Spleen (tissue), 11 donors: ENCODE measurements around the gene PGS1. TPM values are rescaled to one million over a fixed set of nuclear protein-coding genes. Genes with fewer than 3 reads are reported as not detected.

Experiments used
- DNase-seq: peaks from one replicate; pipeline ENCODE4 v3.0.0-alpha.2; 2020
- H3K27ac ChIP-seq, 8 donors: fragments of 200-600 bp; sonication (generic) in 7 of 8; 1 replicate in 4 of 8; 2 replicates in 4 of 8; pipeline versions ENCODE4 v1.5.0 to v1.8.0; 2016 to 2021; ENCODE audit warnings: inconsistent platforms in 4 of 8, mild to moderate bottlenecking in 4 of 8, moderate library complexity in 1 of 8
- H3K27me3 ChIP-seq, 7 donors: fragments of 200-600 bp; sonication (generic) in 6 of 7; replicated peaks in 1 of 7; 1 replicate in 4 of 7; 2 replicates in 3 of 7; pipeline versions ENCODE4 v1.5.0 to v1.8.0; 2016 to 2021; ENCODE audit warnings: inconsistent platforms in 3 of 7, mild to moderate bottlenecking in 1 of 7
- H3K36me3 ChIP-seq, 6 donors: fragments of 200-600 bp; sonication (generic) in 5 of 6; 1 replicate in 4 of 6; 2 replicates in 2 of 6; pipeline versions ENCODE4 v1.5.0 to v1.8.0; 2016 to 2021; ENCODE audit warnings: inconsistent platforms in 2 of 6
- H3K4me1 ChIP-seq, 6 donors: fragments of 200-600 bp; sonication (generic) in 5 of 6; 1 replicate in 3 of 6; 2 replicates in 3 of 6; pipeline versions ENCODE4 v1.5.0 to v1.8.0; 2016 to 2021; ENCODE audit warnings: inconsistent platforms in 3 of 6
- H3K4me3 ChIP-seq, 8 donors: fragments of 200-600 bp; sonication (generic) in 7 of 8; 1 replicate in 4 of 8; 2 replicates in 4 of 8; pipeline versions ENCODE4 v1.5.0 to v1.8.0; 2016 to 2021; ENCODE audit warnings: inconsistent platforms in 4 of 8, mild to moderate bottlenecking in 4 of 8, moderate library complexity in 2 of 8
- H3K9me3 ChIP-seq, 8 donors: fragments of 200-600 bp; sonication (generic) in 7 of 8; 1 replicate in 4 of 8; 2 replicates in 4 of 8; pipeline versions ENCODE4 v1.5.0 to v1.8.0; 2016 to 2021; ENCODE audit warnings: inconsistent platforms in 4 of 8
- CTCF ChIP-seq, 11 experiments: fragments of 200-600 bp in 7 of 11; fragments of 450-650 bp in 4 of 11; sonication (generic) in 4 of 11; IDR thresholded peaks in 8 of 11; conservative IDR thresholded peaks in 3 of 11; 1 replicate in 7 of 11; 2 replicates in 4 of 11; pipeline versions ENCODE4 v1.4.0 to v1.8.0; 2016 to 2021; ENCODE audit warnings: antibody characterized with exemption in 11 of 11, inconsistent platforms in 4 of 11, mild to moderate bottlenecking in 1 of 11
- POLR2A ChIP-seq, 3 donors: fragments of 450-650 bp; IDR thresholded peaks; one replicate each; pipeline ENCODE4 v1.5.1; 2017; ENCODE audit warnings: antibody characterized with exemption in 3 of 3, mild to moderate bottlenecking in 1 of 3
- POLR2AphosphoS5 ChIP-seq, 3 donors: sonication (generic); formaldehyde crosslinking; IDR thresholded peaks; one replicate each; pipeline ENCODE4 v1.5.1; 2017; ENCODE audit warnings: antibody characterized with exemption in 3 of 3
- WGBS, 5 donors: extraction: QIAGEN DNeasy Blood & Tissue Kit in 3 of 5; methylation state at CpG; one replicate each; pipeline versions ENCODE4 v1.1.5 to v1.1.7; 2013 to 2018; 5-methylcytosine and 5-hydroxymethylcytosine counted together
- intact Hi-C: fragments of 100-400 bp; cut with DNase I; formaldehyde crosslinking; loops from one replicate; pipeline ENCODE4 v1.15.0; 2023; ENCODE audit warnings: low total_unique reads
- polyA plus RNA-seq, 3 donors: library from polyadenylated mRNA; stranded (reverse); fragments of 200-250 nt; gene quantifications; one replicate each; pipeline ENCODE4 v1.2.1, GENCODE V29; 2013
- total RNA-seq, 7 donors: library from RNA; depleted of rRNA in 3 of 7; stranded (reverse); fragments of >200 nt in 3 of 7; fragmentation: NEBNext Ultra II Directional in 4 of 7; extraction: Animal tissue kit (Norgen Biotek cat#: 25700) in 4 of 7; gene quantifications; one replicate each; pipeline versions ENCODE4 v1.1.0 to v1.2.1, GENCODE V29; 2016 to 2021
- donor health status: healthy with polysubstance abuse.
- donor health status: DM: no; HTN: no; CAD: no; lungs with moderate emphysema.
- donor health status: DM: no; HTN: no; CAD: no.
- donor health status: Bipolar disorder and iron deficiency.
- donor health status: healthy.
- donor health status: DM: no; HTN: no; CAD: no.
- donor health status: DM: yes; HTN: yes; CAD: no.

PGS1 gene
- total and polyA plus RNA-seq, 10 donors = 20.0 to 217 (median 109) TPM

- DNase-seq = no peak
- intact Hi-C loops = loop anchor here (5.0 kb wide), 2 partner anchors 54 to 124 kb away; partner anchors contain the start of gene SOCS3
- 33 to 56% (median 38%) methylated on average over 15 to 17 of the region's 17 CpGs for WGBS, 5 donors
- peak overlapping the region; percentile 82 to 97 (median 91) for H3K27ac ChIP-seq
- peaks cover 2 to 88% (median 26%) of the 10 kb centered on the region in 6 donors for H3K36me3 ChIP-seq
- H3K9me3 ChIP-seq = no peaks in the 10 kb centered on the region
- TF ChIP-seq CTCF (IDR thresholded peaks at IDR 0.05 in 8 of 11, conservative IDR thresholded peaks at IDR 0.05 in 3 of 11) (no peak), POLR2AphosphoS5 (IDR thresholded peaks at IDR 0.05) (peak; percentile 47 to 62 (median 58)), POLR2A (IDR thresholded peaks at IDR 0.05) (no peak)
- H3K4me3 ChIP-seq = peak overlapping the region in 3 of 8 donors; percentile 20 to 56 (median 33)
- peaks cover 57 to 100% (median 87%) of the 10 kb centered on the region in 6 donors for H3K4me1 ChIP-seq
- no peaks in the 10 kb centered on the region for H3K27me3 ChIP-seq
These were observed 37.6 kb downstream of the PGS1 start for GRCh38 chr17:78415821-78416711.

- peaks cover 2 to 91% (median 33%) of the 10 kb centered on the region in 6 donors for H3K36me3 ChIP-seq
- intact Hi-C loops = loop anchor here (5.0 kb wide), 2 partner anchors 55 to 125 kb away; partner anchors contain the start of gene SOCS3
- no peaks in the 10 kb centered on the region for H3K9me3 ChIP-seq
- peak overlapping the region in 3 of 8 donors; percentile 20 to 56 (median 33) for H3K4me3 ChIP-seq
- H3K27me3 ChIP-seq = no peaks in the 10 kb centered on the region
- DNase-seq = no peak
- H3K27ac ChIP-seq = peak overlapping the region; percentile 82 to 97 (median 91)
- WGBS, 5 donors = 46 to 57% (median 52%) methylated on average over 13 to 15 of the region's 15 CpGs
- TF ChIP-seq POLR2A (IDR thresholded peaks at IDR 0.05) (peak in 1 of 3 donors; percentile 14), CTCF (IDR thresholded peaks at IDR 0.05 in 8 of 11, conservative IDR thresholded peaks at IDR 0.05 in 3 of 11) (no peak), POLR2AphosphoS5 (IDR thresholded peaks at IDR 0.05) (peak; percentile 40 to 89 (median 83))
- H3K4me1 ChIP-seq = peaks cover 57 to 100% (median 87%) of the 10 kb centered on the region in 6 donors
These were observed 38.5 kb downstream of the PGS1 start for GRCh38 chr17:78416791-78417530.

- peak overlapping the region in 3 of 8 donors; percentile 20 to 56 (median 33) for H3K4me3 ChIP-seq
- DNase-seq = no peak
- peak overlapping the region; percentile 53 to 97 (median 91) for H3K27ac ChIP-seq
- WGBS, 5 donors = 86 to 91% (median 90%) methylated on average over 13 of the region's 13 CpGs
- no peak for TF ChIP-seq CTCF (IDR thresholded peaks at IDR 0.05 in 8 of 11, conservative IDR thresholded peaks at IDR 0.05 in 3 of 11)
- no peak for TF ChIP-seq POLR2A (IDR thresholded peaks at IDR 0.05)
- peak in 1 of 3 donors; percentile 82 for TF ChIP-seq POLR2AphosphoS5 (IDR thresholded peaks at IDR 0.05)
- H3K27me3 ChIP-seq = no peaks in the 10 kb centered on the region
- peaks cover 2 to 92% (median 36%) of the 10 kb centered on the region in 6 donors for H3K36me3 ChIP-seq
- peaks cover 53 to 100% (median 87%) of the 10 kb centered on the region in 6 donors for H3K4me1 ChIP-seq
- no peaks in the 10 kb centered on the region for H3K9me3 ChIP-seq
- intact Hi-C loops = loop anchor here (5.0 kb wide), 2 partner anchors 55 to 125 kb away; partner anchors contain the start of gene SOCS3
These were observed 39.1 kb downstream of the PGS1 start for GRCh38 chr17:78417531-78417909.
